ENCODE data around the gene CAPS.

Gene CAPS

GRCh38 chr19:5907241-5907640, 6.8 kb upstream of the CAPS start:
- TF ChIP-seq TAF1 (IDR thresholded peaks at IDR 0.05; ENCODE audit: borderline replicate concordance, insufficient read depth, low read length) (no peak), POLR2AphosphoS5 (IDR thresholded peaks at IDR 0.05; ENCODE audit: low read depth, low read length) (no peak), FOXP2 (optimal IDR thresholded peaks at IDR 0.05; ENCODE audit: borderline replicate concordance, extremely low read depth, extremely low read length, insufficient read depth) (no peak), SIN3A (IDR thresholded peaks at IDR 0.05; ENCODE audit: borderline replicate concordance, insufficient read depth, low read length) (no peak)
- TF ChIP-seq, protein P1, sequence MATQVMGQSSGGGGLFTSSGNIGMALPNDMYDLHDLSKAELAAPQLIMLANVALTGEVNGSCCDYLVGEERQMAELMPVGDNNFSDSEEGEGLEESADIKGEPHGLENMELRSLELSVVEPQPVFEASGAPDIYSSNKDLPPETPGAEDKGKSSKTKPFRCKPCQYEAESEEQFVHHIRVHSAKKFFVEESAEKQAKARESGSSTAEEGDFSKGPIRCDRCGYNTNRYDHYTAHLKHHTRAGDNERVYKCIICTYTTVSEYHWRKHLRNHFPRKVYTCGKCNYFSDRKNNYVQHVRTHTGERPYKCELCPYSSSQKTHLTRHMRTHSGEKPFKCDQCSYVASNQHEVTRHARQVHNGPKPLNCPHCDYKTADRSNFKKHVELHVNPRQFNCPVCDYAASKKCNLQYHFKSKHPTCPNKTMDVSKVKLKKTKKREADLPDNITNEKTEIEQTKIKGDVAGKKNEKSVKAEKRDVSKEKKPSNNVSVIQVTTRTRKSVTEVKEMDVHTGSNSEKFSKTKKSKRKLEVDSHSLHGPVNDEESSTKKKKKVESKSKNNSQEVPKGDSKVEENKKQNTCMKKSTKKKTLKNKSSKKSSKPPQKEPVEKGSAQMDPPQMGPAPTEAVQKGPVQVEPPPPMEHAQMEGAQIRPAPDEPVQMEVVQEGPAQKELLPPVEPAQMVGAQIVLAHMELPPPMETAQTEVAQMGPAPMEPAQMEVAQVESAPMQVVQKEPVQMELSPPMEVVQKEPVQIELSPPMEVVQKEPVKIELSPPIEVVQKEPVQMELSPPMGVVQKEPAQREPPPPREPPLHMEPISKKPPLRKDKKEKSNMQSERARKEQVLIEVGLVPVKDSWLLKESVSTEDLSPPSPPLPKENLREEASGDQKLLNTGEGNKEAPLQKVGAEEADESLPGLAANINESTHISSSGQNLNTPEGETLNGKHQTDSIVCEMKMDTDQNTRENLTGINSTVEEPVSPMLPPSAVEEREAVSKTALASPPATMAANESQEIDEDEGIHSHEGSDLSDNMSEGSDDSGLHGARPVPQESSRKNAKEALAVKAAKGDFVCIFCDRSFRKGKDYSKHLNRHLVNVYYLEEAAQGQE (IDR thresholded peaks at IDR 0.05; ENCODE audit: insufficient read depth in 1 of 2, low read depth in 2 of 2, low read length in 2 of 2) = no peak

GRCh38 chr19:5908773-5909442, 5.1 kb upstream of the CAPS start:
- no peak for TF ChIP-seq SIN3A (IDR thresholded peaks at IDR 0.05; ENCODE audit: borderline replicate concordance, insufficient read depth, low read length)
- no peak for TF ChIP-seq TAF1 (IDR thresholded peaks at IDR 0.05; ENCODE audit: borderline replicate concordance, insufficient read depth, low read length)
- no peak for TF ChIP-seq POLR2AphosphoS5 (IDR thresholded peaks at IDR 0.05; ENCODE audit: low read depth, low read length)

GRCh38 chr19:5910638-5910907, 3.5 kb upstream of the CAPS start:
- TF ChIP-seq FOXP2 (optimal IDR thresholded peaks at IDR 0.05; ENCODE audit: borderline replicate concordance, extremely low read depth, extremely low read length, insufficient read depth) (no peak), POLR2AphosphoS5 (IDR thresholded peaks at IDR 0.05; ENCODE audit: low read depth, low read length) (no peak), TAF1 (IDR thresholded peaks at IDR 0.05; ENCODE audit: borderline replicate concordance, insufficient read depth, low read length) (no peak), SIN3A (IDR thresholded peaks at IDR 0.05; ENCODE audit: borderline replicate concordance, insufficient read depth, low read length) (no peak)
- TF ChIP-seq, protein P1 (IDR thresholded peaks at IDR 0.05; ENCODE audit: insufficient read depth in 1 of 2, low read depth in 2 of 2, low read length in 2 of 2) = no peak

DNA sequence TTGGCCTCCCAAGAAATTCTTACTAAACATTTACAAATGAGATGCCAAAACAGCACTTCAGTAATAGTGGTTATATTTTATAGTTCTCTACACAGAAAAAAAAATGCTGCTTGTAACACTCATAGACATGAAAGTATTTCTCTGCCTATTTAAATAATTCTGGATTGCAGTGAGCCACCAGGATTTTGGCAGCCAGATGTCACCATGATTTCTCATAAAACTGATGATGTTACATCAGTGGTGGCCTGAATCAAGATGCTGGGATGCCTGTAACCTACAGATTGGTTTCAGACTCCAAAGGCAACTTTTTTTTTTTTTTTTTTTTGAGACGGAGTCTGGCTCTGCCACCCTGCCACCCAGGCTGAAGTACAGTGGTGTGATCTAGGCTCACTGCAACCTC, 2.7 kb upstream of the CAPS start:
- TF ChIP-seq SIN3A (IDR thresholded peaks at IDR 0.05; ENCODE audit: borderline replicate concordance, insufficient read depth, low read length) (no peak), TAF1 (IDR thresholded peaks at IDR 0.05; ENCODE audit: borderline replicate concordance, insufficient read depth, low read length) (no peak), FOXP2 (optimal IDR thresholded peaks at IDR 0.05; ENCODE audit: borderline replicate concordance, extremely low read depth, extremely low read length, insufficient read depth) (no peak), POLR2AphosphoS5 (IDR thresholded peaks at IDR 0.05; ENCODE audit: low read depth, low read length) (no peak)
- TF ChIP-seq, protein P1 (IDR thresholded peaks at IDR 0.05; ENCODE audit: insufficient read depth in 1 of 2, low read depth in 2 of 2, low read length in 2 of 2) = no peak

DNA sequence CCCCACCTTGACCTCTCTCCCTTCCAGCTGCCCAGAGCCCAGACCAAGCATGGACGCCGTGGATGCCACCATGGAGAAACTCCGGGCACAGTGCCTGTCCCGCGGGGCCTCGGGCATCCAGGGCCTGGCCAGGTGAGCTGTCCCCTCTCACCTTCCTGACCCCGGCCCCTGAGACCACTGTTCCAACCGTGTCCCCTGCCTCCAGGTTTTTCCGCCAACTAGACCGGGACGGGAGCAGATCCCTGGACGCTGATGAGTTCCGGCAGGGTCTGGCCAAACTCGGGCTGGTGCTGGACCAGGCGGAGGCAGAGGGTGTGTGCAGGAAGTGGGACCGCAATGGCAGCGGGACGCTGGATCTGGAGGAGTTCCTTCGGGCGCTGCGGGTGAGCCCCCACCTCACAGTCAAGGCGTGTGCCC, 312 bp downstream of the CAPS start:
- TF ChIP-seq POLR2AphosphoS5 (IDR thresholded peaks at IDR 0.05; ENCODE audit: low read depth, low read length) = no peak
- TF ChIP-seq SIN3A (IDR thresholded peaks at IDR 0.05; ENCODE audit: borderline replicate concordance, insufficient read depth, low read length) = no peak
- no peak for TF ChIP-seq FOXP2 (optimal IDR thresholded peaks at IDR 0.05; ENCODE audit: borderline replicate concordance, extremely low read depth, extremely low read length, insufficient read depth)
- no peak for TF ChIP-seq TAF1 (IDR thresholded peaks at IDR 0.05; ENCODE audit: borderline replicate concordance, insufficient read depth, low read length)
- TF ChIP-seq, protein P1 (IDR thresholded peaks at IDR 0.05; ENCODE audit: insufficient read depth in 1 of 2, low read depth in 2 of 2, low read length in 2 of 2) = no peak

All from PFSK-1 (cell line).